HG02610 (cell line): ENCODE results near the gene SLC22A4.

Experiments used
- ATAC-seq: cut with Tn5 transposase; IDR thresholded peaks from one replicate; pipeline ENCODE4 v1.9.1; 2021; ENCODE audit warnings: mild to moderate bottlenecking, moderate library complexity; ENCODE audit not compliant: unreplicated experiment

SLC22A4 gene

DNA sequence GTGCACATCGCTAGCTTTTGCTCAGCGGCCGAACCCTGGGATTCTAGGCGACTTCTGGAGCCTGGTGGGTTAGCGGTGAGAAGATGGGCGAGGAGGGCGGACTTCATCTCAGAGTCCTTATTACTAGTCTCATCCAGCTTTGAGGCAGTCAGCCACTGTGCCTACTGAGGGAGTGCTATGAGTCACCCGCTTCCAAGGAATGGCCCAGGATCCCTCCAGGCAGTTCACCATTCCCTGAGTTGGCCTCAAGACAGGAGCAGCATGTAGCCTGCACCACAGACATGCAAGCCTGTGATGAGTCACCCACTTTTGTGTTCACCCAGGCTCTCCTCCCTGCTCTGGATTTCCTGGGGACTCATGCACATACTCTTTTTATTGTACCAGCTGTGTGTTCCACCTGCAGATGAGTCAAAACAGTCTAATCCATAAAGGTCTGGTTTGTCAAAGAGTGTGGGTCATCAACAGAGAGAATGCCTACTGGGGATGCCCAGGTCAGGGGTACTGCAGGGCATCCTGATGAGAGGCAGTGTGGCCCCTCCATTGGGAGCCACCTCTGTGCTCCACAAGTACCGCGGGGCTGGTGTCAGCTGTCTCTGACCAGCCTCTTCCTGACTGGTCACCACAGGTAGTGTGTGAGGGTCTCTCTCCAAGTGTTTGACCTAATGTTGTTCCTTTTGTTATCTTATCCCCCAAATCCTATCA, 95.5 kb downstream of the SLC22A4 start:
- no peak for ATAC-seq

DNA sequence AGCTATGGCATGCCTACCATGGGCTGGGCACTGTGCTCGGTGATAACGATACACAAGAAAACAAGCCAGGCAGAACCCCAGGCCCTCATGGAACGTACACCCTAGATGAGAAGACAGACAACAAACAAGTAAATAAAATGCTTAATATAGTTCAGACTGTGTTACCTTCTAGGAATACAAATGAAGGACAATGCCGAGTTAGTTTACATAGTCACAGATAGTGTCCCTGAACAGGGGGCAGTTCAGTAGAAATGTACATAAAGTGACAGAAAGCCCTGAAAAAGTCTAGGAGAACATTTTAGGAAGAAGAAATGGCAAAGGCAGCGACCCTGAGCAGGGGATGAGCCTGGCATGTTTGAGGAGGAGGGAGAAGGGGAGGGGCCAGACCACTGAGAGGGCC, 97.1 kb downstream of the SLC22A4 start:
- ATAC-seq: no peak

DNA sequence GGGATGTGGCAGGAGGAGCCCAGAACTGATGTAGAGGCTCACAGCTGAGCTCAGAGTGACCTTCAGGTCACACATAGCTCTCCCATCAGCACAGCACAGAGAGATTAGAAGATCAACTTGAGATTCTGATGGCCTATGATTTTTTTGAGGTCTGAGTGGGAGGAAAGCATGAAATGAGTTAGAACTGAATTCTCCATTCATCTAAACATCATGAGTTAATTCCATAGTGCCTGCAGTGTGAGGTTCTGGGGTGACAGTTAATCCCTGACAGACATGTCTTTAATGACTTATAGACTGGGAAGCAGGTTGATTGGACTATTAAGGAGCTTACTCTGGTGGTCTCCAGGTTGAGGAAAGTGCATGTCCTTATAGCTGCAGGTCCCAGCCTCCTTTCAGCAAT, 97.7 kb downstream of the SLC22A4 start:
- ATAC-seq: no peak

DNA sequence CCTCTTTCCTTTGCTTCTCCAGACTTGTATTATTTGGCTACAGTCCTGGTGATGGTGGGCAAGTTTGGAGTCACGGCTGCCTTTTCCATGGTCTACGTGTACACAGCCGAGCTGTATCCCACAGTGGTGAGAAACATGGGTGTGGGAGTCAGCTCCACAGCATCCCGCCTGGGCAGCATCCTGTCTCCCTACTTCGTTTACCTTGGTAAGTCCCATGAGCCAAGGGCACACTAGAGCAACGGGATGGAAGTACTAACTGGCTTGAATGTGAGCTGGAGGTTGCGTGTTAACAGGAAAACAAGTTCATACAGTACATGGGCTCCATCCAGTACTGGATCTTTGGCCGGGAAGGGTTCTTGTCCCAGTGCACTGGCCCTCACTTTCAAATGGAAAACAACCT, 98.2 kb downstream of the SLC22A4 start:
- no peak for ATAC-seq

DNA sequence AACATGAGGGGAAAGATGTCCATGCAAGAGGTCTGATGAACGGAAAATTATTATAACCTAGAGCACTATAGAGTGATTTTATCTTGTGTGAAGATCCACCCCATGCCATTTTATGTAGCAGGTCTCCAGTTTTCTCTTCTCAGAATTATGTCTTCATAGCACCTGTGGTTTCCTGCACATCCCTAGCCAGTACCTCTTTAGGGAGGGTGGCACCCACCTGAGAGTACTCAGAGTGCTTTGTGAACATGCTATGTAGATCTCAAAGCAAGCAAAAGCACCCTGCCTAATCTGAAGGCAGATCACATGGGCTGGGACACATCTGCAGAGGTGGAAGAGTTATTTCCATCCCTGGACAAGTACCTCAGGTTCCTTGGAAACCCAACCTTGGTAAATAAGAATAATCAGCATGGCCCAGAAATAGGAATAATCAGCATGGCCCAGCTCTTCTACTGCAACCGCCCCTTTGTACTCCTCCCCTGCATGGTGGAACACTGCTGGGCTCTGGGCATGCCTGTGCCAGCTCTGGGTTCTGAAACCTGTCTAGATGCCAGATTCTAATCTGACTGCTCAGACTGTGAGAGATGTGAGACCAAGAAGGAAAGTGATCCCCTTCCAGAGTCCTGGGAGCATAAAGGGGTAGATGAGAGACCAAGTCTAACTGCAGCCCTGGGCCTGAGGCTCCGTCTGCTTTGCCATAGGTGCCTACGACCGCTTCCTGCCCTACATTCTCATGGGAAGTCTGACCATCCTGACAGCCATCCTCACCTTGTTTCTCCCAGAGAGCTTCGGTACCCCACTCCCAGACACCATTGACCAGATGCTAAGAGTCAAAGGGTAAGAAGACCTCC, 99.0 kb downstream of the SLC22A4 start:
- ATAC-seq: no peak
